Embryonic facial prominence (tissue), 1 donor: Measurements from ENCODE around the gene TEX54.

ENCODE experiments used
- DNase-seq: peaks from one replicate; pipeline ENCODE4 v3.0.0-alpha.2; 2016; ENCODE audit errors: extremely low spot score

TEX54 gene

DNA sequence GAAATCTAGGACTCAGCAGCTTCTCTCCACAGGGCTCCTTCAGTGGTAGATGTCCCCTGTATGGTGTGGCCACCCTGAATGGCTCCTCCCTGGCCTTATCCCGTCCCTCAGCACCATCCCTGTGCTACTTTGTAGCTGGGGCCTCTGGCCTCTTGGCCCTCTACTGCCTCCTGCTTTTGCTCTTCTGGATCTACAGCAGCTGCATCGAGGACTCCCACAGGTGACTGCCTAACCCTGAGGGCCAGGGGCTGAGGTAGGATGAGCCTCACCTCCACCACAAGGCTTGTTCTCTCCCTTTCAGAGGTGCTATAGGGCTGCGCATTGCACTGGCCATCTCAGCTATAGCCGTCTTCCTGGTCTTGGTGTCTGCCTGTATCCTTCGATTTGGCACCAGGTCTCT is 43.6 kb downstream of the TEX54 start:
- no peak for DNase-seq

DNA sequence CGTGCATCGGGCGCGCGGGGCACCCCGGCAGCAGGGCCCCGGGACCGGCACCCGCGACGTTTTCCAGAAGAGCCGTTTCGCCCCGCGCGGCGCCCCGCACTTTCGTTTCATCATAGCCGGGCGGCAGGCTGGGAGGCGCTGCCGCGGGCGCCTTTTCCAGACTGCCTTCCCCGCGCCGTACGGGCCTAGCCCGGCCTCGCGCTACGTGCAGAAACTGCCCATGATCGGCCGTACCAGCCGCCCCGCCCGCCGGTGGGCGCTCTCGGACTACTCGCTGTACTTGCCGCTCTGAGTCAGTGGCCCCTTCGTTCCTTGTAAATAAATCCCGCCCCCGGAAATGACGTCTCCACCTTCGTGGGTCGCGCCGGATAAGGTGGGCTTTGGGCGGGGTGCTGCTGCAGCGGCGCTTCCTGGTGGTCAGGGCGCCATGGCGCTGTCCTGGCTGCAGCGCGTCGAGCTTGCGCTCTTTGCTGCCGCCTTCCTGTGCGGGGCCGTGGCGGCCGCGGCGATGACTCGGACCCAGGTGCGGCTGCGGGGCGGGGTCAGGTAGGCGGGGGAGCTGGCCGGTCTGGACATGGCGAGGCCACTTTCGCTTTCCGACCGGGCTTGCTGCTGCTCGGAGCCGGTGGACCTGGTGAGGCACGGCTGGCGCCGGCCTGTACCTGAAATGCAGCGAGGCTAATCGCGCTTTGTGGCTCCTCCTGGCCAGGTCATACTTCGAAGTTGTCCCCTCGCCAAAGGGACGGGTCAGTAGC is 45.5 kb downstream of the TEX54 start, which contains the start of gene TMEM179B:
TSS of gene TMEM179B (plus strand) at position 398 of the 755 bp plus-strand sequence. CDS start at position 428, 30 bp downstream.
- DNase-seq = peak; percentile 97

DNA sequence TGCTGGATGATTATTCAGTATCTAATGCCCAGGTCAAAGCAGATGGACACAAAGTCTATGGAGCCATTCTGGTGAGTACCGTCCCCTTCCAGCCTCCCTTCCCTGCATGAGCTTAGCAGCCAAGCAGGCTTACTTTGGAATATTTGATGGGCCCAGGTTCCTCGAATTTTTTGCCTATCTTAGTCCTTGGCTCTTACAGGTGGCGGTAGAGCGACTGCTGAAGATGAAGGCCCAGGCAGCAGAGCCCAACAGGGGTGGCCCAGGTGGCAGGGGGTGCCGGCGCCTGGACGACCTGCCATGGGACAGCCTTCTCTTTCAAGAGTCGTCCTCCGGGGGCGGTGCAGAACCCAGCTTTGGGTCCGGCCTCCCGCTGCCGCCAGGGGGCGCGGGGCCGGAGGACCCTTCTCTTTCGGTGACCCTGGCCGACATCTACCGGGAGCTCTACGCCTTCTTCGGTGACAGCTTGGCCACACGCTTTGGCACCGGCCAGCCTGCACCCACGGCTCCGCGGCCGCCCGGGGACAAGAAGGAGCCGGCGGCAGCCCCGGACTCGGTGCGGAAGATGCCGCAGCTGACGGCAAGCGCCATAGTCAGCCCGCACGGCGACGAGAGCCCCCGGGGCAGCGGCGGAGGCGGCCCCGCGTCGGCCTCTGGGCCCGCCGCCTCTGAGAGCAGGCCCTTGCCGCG is 46.2 kb downstream of the TEX54 start:
- DNase-seq = peak; percentile 71

DNA sequence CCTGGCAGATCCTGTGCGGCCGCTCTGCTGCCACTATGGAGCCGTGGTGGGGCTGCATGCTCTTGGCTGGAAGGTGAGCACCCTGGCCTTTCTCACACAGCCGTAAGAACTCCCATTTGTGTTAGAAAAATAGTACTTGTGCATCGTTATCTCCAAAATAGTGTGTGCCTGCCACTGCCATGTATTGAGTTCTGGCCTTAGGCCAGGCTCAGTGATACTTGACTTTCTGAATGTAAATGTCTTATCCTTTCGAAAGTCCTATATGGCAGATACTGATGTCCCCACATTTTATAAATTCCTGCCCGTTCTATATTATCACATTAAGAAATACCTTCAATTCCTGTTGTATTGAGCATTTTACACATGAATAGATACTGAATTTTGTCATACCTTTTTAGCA is 49.9 kb downstream of the TEX54 start:
- no peak for DNase-seq
